HG02763 (cell line): ENCODE data around the gene PEAK1.

Source experiments
- ATAC-seq: cut with Tn5 transposase; IDR thresholded peaks from one replicate; pipeline ENCODE4 v1.9.1; 2021; ENCODE audit warnings: mild to moderate bottlenecking, moderate library complexity; ENCODE audit not compliant: unreplicated experiment

The PEAK1 gene

GRCh38 chr15:77143191-77143590 lies 276.7 kb downstream of the PEAK1 start:
- ATAC-seq = no peak

DNA sequence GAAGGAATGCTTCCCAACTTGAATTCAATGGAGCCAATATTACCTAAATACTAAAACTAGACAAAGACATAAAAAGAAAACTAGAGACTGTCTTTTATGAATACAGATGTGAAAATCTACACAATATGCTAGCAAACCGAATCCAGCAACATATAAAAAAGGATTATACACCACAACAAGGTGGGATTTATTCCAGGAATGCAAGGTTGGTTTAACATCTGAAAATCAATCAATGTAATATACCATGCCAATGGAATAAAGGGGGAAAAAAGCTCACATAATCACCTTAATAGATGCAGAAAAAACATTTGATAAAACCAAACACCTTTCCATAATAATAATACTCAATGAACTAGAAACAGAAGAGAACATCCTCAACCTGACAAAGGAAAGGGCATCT lies 279.7 kb downstream of the PEAK1 start:
- no peak for ATAC-seq

- no peak for ATAC-seq
Observed at GRCh38 chr15:77139312-77139711, 280.6 kb downstream of the PEAK1 start.

DNA sequence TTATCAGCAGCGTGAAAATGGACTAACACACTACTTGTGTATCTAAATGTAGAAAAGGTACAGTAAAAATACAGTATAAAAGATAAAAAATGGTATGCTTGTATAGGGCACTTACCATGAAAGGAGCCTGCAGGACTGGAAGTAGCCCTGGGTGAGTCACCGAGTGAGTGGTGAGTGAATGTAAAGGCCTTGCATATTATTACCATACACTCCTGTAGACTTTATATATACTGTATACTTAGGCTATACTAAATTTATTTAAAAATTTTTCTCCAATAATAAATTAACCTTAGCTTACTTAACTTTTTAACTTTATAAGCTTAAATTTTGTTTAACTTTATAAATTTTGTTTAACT lies 281.8 kb downstream of the PEAK1 start:
- no peak for ATAC-seq

- ATAC-seq = no peak
Observed at GRCh38 chr15:77135181-77135580, 284.7 kb downstream of the PEAK1 start.

- ATAC-seq = no peak
Observed at GRCh38 chr15:77130315-77130930, 289.5 kb downstream of the PEAK1 start.

DNA sequence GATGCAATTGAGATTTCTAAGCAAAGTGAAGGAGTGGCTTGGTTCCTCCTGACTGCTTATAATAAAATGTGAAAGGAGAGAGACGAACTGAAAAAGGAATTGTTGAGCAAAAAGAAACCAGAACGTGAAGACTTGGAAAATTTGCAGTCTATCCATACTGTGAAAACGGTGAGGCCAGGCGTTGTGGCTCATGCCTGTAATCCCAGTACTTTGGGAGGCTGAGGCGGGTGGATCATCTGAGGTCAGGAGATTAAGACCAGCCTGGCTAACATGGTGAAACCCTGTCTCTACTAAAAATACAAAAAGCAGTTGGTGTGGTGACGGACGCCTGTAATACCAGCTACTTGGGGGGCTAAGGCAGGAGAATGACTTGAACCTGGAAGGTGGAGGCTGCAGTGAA lies 292.3 kb downstream of the PEAK1 start:
- no peak for ATAC-seq

- ATAC-seq = no peak
Observed at GRCh38 chr15:77126529-77127326, 293.2 kb downstream of the PEAK1 start.

DNA sequence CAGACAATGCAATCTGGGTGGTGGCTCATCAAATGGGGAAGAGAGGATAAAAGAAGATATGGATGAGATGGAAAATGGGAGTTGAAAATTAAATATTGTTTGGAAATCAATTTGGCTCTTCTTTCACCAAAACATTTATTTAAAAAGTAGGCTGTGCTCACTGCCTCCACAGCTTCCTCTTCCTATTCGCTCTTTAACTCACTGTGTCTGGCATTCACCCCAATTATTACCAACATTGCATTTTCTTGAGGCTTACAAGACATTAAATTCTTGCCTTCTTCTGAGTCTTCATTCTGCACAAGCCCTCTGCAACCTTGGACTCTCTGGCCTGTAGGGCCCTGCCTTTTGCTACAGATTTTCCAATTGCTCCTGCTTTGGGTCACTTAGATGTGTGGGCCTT lies 296.1 kb downstream of the PEAK1 start:
- no peak for ATAC-seq

GRCh38 chr15:77122576-77122975 lies 297.3 kb downstream of the PEAK1 start:
- ATAC-seq = no peak

DNA sequence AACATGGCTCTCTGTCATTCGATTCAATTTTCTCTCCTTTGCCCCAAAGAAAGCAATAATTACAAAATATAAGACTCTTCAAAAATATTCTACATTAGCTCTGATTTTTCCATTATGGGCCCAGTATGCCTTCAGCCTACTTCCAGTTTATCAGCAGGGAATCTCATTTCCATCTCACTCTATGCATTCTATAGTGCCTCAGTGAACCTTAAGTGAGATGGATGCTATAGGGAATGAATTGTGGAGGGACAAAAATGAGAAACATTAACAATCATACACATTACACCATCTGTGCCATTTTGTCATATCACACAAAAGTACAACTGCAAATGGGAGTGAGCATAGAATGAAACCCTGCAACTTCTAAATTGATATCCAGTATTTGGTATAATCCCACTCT lies 298.3 kb downstream of the PEAK1 start:
- ATAC-seq = no peak

GRCh38 chr15:77120576-77120975 lies 299.3 kb downstream of the PEAK1 start:
- no peak for ATAC-seq

- ATAC-seq = no peak
Observed at GRCh38 chr15:77119446-77119845, 300.5 kb downstream of the PEAK1 start.

GRCh38 chr15:77118882-77119321 lies 301.0 kb downstream of the PEAK1 start:
- no peak for ATAC-seq

GRCh38 chr15:77115179-77115578 lies 304.7 kb downstream of the PEAK1 start:
- no peak for ATAC-seq

GRCh38 chr15:77112838-77113504 lies 306.9 kb downstream of the PEAK1 start:
- no peak for ATAC-seq

- ATAC-seq = no peak
Observed at GRCh38 chr15:77111789-77112188, 308.1 kb downstream of the PEAK1 start.

DNA sequence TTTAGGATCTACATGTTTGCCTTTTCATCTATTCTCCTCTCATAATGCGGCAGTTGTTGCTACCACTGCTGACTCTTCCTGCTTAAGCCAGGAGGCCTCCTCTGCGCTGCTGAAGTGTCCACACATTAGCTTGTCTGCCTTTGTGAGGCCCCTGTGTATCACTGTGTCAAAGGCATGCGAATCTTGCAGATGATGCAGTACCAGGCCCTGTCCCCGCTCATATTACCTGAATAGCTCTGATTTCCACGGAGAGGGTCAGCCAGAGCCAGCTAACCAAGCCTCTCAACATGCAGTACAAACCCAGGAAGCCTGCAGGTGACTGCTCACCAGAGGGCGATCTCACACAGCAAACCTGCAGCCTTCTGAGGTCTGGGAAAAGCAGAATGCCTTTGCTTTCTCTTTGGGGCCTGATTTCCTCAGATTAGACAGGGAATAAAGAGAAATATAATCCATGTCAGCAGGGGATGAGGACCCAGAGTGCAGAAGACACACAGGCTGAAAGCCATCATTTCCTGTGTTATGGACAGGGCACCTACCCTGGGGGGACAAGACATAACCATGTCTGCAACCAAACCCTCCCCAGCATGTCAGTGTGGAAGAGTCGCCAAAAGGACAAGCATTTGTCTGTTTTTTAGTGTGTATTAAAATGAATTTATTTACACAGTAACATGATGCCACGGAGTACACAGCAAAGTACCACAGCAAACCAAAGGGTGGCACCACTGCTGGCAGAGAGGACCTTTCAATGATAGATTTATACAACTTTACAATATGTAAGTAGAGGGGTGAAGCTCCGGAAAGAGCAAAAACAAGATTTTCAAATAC lies 312.2 kb downstream of the PEAK1 start:
- ATAC-seq = no peak

DNA sequence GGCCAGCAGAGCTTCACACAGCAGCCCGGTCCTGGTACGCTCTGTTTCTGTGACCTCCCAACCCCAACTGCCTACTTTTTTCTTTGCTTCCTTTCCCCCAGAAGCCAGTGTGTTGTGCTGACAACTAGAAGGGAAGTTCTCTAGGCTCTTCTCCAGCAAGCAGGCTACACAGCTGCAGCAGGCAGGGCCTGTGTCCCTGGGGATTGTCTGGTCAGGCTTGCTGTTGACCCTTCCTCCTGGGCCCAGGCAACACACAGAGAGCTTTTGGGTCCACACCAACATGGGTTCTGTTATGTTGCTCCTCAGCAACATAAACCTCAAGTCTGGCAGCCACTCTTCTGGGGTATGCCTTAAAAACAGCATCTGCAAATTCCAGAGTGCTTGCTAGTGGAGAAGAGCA lies 312.8 kb downstream of the PEAK1 start:
- ATAC-seq = no peak

DNA sequence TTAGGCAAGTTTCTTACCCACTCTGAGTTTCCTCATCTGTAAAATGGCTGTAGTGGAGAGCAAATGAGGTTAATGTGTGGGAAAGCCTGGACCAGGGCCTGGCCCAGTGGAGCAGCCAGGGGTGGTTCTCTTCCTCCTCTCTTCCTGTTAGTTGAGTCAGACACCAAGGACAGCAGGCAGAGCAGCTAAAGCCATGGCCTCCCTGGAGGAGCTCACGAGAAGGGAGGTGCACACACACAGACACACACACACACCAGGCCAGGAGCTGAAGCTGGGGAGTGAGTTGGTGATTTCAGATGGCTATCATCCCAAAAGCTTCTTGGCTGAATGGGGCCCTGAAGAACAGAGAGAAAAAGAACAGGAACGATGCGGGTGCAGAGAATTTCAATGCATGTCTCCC lies 315.7 kb downstream of the PEAK1 start:
- ATAC-seq = no peak

- no peak for ATAC-seq
Observed at GRCh38 chr15:77099741-77100463, 320.0 kb downstream of the PEAK1 start.
